Upper lobe of left lung (tissue), 4 donors: ENCODE measurements around the gene ANKS3.

ENCODE experiments used
- EP300 ChIP-seq, 4 donors: sonication (generic); formaldehyde crosslinking; IDR thresholded peaks; one replicate each; pipeline ENCODE4 v1.5.1; 2017; ENCODE audit warnings: antibody characterized with exemption in 4 of 4, control low read depth in 2 of 4
- TF ChIP-seq, protein P1 (sequence below), 6 experiments: fragments of 450-650 bp in 4 of 6; fragments of 200-600 bp in 2 of 6; sonication (generic) in 2 of 6; IDR thresholded peaks; one replicate each; pipeline ENCODE4 v1.5.1; 2016 to 2019; ENCODE audit warnings: antibody characterized with exemption in 6 of 6

DNA sequence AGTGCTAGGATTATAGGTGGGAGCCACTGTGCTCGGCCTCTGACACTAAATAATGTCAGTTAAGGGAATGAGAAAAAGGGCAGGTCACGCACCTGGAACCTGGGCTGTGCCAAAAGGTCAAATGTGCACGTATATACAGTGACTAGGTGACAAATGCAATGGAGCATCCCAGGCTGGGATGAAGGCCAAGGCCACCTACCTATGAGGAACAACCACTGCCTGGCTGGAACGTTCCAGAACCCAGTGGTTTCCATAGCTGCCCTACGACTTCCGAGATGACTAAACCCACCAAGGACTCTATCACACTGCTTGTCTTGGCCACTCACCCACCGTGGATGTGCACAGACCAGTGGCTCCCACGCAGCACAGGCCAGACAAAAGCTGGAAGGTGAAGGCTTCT, 16.8 kb upstream of the ANKS3 start:
- no peak for TF ChIP-seq EP300 (IDR thresholded peaks at IDR 0.05)
- TF ChIP-seq, protein P1, sequence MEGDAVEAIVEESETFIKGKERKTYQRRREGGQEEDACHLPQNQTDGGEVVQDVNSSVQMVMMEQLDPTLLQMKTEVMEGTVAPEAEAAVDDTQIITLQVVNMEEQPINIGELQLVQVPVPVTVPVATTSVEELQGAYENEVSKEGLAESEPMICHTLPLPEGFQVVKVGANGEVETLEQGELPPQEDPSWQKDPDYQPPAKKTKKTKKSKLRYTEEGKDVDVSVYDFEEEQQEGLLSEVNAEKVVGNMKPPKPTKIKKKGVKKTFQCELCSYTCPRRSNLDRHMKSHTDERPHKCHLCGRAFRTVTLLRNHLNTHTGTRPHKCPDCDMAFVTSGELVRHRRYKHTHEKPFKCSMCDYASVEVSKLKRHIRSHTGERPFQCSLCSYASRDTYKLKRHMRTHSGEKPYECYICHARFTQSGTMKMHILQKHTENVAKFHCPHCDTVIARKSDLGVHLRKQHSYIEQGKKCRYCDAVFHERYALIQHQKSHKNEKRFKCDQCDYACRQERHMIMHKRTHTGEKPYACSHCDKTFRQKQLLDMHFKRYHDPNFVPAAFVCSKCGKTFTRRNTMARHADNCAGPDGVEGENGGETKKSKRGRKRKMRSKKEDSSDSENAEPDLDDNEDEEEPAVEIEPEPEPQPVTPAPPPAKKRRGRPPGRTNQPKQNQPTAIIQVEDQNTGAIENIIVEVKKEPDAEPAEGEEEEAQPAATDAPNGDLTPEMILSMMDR (IDR thresholded peaks at IDR 0.05), result no peak
